ENCODE measurements around the gene GALNT9.

DNA sequence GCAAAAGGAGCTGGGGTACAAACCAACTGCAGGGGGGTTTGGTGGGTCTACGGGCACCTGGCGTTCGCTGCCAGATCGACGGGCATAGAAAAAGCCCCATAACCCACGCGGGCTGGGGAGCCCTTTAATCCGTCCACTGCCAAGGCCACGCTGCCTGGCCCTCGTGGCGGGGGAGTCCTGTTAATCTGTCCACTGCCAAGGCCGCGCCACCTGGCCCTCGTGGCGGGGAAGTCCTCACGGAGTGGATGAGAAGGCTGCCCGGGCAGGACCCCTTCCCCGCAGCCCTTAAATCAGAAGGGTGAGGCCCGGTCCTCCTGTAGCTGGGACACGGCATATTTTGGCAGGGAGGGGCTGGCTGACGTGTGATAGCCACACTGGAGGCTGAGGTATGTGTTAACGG lies 99.0 kb downstream of the GALNT9 start:
- TF ChIP-seq, protein P1, sequence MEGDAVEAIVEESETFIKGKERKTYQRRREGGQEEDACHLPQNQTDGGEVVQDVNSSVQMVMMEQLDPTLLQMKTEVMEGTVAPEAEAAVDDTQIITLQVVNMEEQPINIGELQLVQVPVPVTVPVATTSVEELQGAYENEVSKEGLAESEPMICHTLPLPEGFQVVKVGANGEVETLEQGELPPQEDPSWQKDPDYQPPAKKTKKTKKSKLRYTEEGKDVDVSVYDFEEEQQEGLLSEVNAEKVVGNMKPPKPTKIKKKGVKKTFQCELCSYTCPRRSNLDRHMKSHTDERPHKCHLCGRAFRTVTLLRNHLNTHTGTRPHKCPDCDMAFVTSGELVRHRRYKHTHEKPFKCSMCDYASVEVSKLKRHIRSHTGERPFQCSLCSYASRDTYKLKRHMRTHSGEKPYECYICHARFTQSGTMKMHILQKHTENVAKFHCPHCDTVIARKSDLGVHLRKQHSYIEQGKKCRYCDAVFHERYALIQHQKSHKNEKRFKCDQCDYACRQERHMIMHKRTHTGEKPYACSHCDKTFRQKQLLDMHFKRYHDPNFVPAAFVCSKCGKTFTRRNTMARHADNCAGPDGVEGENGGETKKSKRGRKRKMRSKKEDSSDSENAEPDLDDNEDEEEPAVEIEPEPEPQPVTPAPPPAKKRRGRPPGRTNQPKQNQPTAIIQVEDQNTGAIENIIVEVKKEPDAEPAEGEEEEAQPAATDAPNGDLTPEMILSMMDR (conservative IDR thresholded peaks at IDR 0.05 in 1 of 2, IDR thresholded peaks at IDR 0.05 in 1 of 2; ENCODE audit: extremely low read depth in 1 of 2, insufficient read depth in 1 of 2, low read depth in 1 of 2, low read length in 2 of 2), result no peak
- TF ChIP-seq EZH2 (IDR thresholded peaks at IDR 0.05; ENCODE audit: borderline replicate concordance, low read length), result no peak

Data from mammary epithelial cell (primary cell).